Non-pigmented ciliary epithelial cell (primary cell): ENCODE results near the gene PDILT.
"Not testable (repeated sequence)": the region's sequence is repeated elsewhere in the genome, so short reads cannot be mapped to it uniquely, and the experiment has no call there.

Source experiments
- DNase-seq: peaks from one replicate; pipeline ENCODE4 v3.0.0-alpha.2; 2010; ENCODE audit warnings: low read depth

PDILT gene

DNA sequence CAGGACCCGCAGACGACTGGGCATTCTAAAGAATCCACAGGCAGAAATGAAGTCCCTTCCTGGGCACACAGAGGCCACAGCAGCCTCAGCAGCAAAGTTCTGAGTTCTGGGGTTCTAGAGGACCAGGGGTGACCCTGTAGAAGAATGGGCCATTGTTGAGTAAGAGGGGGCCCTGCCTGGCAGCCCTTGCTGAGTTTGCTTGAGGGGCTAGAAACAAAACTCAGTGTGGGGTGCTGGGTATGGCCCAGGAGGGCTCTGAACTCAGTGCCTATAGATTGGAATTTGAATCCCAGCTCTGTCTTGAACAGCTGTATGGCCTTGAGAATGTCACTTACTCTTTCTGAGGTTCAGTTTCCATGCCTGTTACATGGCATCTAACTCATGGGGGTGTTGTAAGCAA is at the start of gene PDILT:
PDILT (minus strand) TSS at position 101 of the 400 bp plus-strand sequence. CDS start 5,437 bp downstream, outside the sequence.
- DNase-seq = no peak

DNA sequence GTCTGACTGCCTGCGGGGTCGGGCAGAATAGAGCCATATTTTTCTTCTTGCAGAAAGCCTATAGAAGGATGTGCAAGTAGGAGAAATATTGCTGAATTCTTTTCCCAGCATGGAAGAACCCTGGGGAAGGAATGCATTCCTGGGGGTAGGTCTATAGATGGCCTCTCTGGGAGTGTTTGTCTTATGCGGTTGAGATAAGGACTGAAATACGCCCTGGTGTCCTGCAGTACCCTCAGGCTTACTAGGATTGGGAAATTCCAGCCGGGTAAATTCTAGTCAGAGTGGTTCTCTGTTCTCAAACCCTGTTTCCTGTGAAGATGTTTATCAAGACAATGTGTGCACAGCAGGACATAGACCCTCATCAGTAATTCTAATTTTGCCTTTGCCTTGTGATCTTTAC is 49.1 kb upstream of the PDILT start:
- DNase-seq = not testable (repeated sequence)

- not testable (repeated sequence) for DNase-seq
Measured at GRCh38 chr16:20451364-20451763, 46.8 kb upstream of the PDILT start, which contains the start of gene ACSM2A. Gene ACSM2A, plus strand, starts transcription at chr16:20451521. Its CDS starts 8,594 bp downstream, at chr16:20460115.

DNA sequence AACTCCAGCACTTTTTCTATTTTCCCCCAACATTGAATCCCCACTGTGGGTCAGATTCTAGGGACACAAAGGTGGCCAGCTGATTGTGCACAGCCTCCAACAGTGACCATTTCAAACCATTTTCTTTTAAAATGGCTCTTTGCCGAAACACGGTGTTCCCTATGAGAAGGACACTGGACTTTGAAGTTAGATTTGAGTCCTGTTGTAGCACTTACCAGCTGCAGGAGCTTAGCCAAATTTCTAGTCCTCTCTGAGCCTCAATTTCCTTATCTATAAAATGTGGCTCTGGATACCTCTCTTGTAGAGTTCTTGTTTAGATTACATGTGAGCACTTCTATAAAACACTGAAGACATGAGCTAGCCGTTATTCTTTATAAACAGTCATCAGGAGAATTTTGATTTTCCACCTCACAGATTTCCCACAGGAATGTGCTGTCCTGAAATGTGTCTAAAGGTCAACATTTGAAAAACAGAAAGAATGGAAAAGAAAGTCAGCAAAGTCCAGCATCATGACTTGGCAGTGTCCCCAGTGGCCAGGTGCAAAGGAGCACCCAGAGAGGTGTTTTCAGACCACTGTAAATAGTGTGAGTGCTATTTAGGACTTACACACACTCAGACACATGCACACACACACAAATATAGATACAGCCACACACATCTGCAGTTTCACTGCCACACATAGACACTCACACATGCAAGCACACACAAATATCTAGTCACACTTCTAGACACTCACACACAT is 42.3 kb upstream of the PDILT start:
- not testable (repeated sequence) for DNase-seq

GRCh38 chr16:20441859-20442258 is 37.3 kb upstream of the PDILT start:
- DNase-seq = not testable (repeated sequence)

DNA sequence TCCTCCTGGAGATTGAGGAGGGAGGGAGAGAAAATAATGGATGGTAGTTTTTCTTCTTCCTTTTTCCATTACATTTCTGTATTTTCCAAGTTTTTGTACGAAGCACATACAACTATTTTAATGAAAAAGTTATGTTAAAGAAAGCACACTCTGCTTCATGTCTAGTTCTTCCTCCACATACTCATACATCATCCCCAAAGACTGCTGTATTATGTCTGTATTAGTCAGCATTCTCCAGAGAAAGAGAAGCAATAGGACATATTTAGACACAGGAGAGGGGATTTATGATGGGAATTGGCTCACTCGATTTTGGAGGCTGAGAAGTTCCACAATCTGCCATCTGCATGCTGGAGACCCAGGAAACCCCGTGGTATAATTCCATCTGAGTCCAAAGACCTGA is 36.7 kb upstream of the PDILT start:
- DNase-seq = no peak

GRCh38 chr16:20440731-20441130 is 36.2 kb upstream of the PDILT start:
- DNase-seq = not testable (repeated sequence)

GRCh38 chr16:20439820-20440231 is 35.3 kb upstream of the PDILT start:
- not testable (repeated sequence) for DNase-seq

DNA sequence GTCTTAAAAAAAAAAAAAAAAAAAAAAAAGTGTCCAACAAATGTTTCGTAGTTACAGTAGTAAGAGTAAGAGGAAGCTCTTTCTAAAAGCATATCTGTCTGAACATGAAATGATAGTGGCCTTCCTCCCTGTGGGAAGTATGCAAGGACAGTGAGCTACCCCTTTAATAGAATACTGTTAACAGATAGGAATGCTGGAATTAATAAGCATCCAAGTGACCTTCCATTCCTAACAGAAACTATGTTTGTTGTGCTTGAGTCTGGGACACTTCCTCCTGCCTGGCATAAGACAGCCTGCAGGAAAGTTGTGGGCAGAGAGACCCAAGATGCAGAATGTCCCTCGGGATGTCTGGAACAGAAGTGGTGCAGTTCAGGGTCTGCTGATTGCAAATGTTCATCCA is 34.4 kb upstream of the PDILT start:
- not testable (repeated sequence) for DNase-seq

- DNase-seq = no peak
Measured at GRCh38 chr16:20430948-20431347, 26.4 kb upstream of the PDILT start.

DNA sequence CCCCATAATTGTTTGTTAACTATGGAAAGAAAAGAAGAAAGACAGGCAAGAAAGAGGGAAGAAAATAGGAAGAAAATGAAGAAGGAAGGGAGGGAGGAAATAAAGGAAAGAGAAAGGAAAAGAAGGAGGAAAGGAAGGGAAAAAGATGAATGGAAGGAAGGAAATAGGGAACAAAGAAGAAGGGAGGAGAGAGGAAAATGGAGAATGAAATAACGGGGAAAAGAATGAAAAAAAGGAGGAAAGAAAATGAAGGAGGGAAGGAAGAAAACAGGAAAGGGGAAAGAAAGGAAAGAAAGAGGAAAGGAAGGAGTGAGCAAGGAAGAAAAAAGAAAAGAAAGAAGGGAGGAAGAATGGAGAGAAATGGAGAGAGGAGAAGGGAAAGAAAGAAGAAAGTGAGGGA is 25.9 kb upstream of the PDILT start:
- DNase-seq = not testable (repeated sequence)

GRCh38 chr16:20429499-20429898 is 25.0 kb upstream of the PDILT start:
- DNase-seq = not testable (repeated sequence)

DNA sequence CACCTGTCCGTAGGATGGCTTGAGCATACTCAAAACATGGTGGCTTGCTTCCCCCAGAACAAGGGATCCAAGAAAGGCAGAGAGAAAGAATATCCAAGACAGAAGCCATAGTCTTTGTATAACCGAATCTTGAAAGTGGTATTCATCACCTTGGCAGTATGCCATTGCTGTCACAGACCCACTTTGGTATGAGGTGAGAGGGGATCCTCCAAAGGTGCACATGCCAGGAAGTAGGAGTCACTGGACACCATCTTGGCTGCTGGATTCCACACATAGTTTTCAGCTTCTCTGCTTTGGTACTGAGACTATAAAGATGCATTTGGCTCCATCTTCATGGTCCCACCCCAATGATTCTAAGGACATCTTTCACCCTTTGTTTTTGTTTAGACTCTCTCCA is 22.9 kb upstream of the PDILT start:
- DNase-seq = not testable (repeated sequence)

DNA sequence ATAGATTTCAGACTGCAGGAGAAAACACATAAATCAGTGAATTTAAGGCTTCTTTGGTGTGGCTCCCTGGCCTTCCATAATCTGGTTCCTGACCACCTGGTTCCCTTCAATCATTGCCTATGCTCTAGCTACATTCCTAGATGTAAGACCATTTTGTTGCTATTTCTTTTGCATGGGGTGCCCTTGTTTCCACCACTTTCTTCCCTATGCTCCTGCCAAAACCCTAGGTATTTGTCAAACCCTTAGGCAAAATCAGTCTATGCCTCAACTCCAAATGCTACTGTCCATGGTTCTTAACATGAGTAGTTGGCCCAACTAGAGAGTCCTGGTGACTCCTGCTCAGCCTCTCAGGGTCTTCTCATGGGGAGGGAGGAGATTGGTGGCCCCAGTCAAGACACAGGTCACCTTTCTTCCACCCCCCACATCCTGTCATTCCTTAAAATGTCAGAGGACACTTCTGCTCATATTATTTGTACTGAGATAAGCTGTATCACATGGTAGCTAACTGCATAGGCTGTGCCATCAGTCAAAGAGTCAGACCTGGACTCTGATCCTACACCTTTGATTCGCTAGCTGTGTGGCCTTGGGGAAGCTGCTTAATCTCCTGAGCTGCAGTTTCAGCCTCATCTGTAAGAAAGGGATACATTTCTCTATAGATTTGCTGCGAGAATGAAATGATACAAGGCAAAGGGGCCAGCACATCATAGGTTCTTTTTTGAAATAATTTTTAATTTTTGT is 19.8 kb upstream of the PDILT start:
- DNase-seq = no peak

DNA sequence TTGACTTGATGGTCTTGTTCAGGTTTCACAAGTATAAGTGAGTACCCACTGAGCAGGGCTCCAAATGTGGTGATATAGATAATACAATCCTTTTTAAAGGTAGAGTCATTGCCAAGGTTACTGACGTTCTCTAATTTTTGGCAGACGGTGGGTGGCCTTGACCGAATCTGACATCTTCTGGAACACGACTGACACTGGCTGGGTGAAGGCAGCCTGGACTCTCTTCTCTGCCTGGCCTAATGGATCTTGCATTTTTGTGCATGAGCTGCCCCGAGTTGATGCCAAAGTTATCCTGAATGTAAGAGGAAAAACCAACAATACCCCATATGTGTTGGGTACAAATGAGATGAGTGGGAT is 19.2 kb upstream of the PDILT start:
- not testable (repeated sequence) for DNase-seq

DNA sequence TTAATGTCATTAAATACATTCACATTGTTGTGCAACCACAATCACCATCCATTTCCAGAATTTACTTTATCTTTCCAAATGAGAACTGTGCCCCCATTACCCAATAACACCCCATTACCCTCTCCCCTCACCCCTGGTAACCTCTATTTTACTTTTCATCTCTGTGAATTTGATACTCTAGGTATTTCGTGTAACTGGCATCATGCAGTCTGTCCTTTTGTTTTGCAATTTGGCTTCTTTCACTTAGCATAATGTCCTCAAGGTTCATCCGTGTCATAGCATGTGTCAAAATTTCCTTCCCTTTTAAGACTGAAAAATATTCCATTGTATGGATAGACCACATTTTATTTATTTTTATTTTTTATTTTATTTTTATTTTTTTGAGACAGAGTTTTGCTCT is 17.2 kb upstream of the PDILT start:
- DNase-seq = not testable (repeated sequence)

DNA sequence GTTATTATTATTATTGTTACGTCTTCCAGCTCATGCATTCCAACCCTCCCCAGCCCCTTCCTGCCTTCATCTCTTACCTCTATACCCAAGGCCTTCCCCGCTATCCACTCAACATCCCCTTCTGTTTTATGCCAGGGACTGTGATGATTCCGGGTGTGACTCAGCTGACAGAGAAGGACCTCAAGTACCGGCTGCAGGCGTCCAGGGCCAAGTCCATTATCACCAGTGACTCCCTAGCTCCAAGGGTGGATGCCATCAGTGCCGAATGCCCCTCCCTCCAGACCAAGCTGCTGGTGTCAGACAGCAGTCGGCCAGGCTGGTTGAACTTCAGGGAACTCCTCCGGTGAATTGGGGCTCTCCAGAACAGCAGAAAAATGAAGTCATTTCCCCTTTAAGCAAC is 14.6 kb upstream of the PDILT start:
- DNase-seq = not testable (repeated sequence)

- no peak for DNase-seq
Measured at GRCh38 chr16:20415541-20415940, 11.0 kb upstream of the PDILT start.

GRCh38 chr16:20411055-20411454 is 6.5 kb upstream of the PDILT start:
- DNase-seq = no peak

GRCh38 chr16:20410121-20410723 is 5.7 kb upstream of the PDILT start:
- no peak for DNase-seq

GRCh38 chr16:20409398-20410120 is 5.0 kb upstream of the PDILT start, which contains the start of gene ACSM5:
Gene ACSM5, plus strand, starts transcription at chr16:20409534. Its CDS starts 1,951 bp downstream, at chr16:20411485.
- no peak for DNase-seq

DNA sequence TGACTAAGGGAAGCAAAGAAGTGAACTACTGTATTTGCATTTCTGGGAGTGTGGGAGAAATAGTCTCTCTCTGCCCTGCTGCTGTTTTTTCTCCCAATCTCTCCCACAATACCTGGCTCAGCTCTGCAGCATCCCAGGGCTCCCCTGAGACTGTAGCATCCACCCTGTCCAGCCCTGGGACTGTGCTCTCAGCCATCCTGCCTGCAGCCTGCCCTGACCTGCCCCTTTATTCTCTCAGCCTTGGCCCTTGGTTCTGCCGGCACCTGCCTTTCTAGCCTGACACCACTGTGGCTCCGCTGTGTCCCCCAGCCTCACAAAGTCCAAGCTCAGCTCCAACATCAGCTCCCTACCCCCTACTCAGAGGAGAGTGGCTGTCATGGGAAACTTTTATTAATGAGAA is 1.9 kb downstream of the PDILT start:
- no peak for DNase-seq
